Measurements from ENCODE around the gene TCF7L2.
"Not testable (repeated sequence)": the region's sequence is repeated elsewhere in the genome, so short reads cannot be mapped to it uniquely, and the experiment has no call there.

The TCF7L2 gene

DNA sequence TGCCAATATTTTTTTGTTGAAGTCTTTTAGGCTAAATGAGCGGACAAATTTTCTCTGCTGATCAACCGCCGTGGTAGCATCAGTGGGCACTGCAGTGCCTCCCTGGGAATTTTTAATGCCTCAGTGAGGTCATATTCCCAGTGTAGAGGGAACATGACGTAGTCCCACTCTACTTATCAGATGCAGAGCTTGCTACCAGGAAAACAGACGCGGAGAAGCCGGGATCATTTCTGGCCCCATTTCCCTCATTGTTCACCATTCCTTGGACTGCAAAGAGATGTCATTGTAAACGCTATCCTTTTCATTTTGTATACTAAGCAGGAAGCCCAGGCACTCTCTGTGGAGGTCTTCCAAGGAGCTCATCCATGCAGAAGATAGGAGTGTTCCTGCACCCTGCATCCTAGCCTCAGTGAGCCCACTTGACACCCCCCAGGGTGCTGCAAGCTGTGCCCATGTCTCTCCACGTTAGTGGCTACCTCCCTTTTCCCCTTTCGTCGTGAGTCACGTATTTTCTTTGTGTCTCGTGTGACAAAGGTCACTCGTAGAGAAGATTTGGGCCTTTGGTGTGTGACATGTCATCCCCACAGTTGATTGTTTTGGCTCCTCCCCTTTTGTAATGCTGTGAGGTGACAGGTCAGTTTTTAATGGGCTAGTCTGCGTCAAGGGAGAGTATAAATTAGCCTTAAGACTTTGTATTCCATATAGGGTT lies 145.5 kb downstream of the TCF7L2 start:
- Histone ChIP-seq H3K4me1 (ENCODE audit: control insufficient read depth, insufficient read depth, low read length, poor library complexity, severe bottlenecking) (peaks cover 12% of the 10 kb centered on the region), H3K4me3 (ENCODE audit: extremely low read depth, insufficient read depth, low read length, poor library complexity, severe bottlenecking) (no peak overlapping the region), H3K36me3 (ENCODE audit: control insufficient read depth, insufficient read depth, low read length) (peaks cover 57% of the 10 kb centered on the region), H3K27ac (ENCODE audit: low read depth, low read length, severe bottlenecking) (no peak overlapping the region), H3K9me3 (ENCODE audit: control insufficient read depth, low read length) (no peaks in the 10 kb centered on the region)
- WGBS, 2 experiments (ENCODE audit: insufficient coverage in 2 of 2) = 88 to 95% methylated on average over 9 to 14 of the region's 15 CpGs

DNA sequence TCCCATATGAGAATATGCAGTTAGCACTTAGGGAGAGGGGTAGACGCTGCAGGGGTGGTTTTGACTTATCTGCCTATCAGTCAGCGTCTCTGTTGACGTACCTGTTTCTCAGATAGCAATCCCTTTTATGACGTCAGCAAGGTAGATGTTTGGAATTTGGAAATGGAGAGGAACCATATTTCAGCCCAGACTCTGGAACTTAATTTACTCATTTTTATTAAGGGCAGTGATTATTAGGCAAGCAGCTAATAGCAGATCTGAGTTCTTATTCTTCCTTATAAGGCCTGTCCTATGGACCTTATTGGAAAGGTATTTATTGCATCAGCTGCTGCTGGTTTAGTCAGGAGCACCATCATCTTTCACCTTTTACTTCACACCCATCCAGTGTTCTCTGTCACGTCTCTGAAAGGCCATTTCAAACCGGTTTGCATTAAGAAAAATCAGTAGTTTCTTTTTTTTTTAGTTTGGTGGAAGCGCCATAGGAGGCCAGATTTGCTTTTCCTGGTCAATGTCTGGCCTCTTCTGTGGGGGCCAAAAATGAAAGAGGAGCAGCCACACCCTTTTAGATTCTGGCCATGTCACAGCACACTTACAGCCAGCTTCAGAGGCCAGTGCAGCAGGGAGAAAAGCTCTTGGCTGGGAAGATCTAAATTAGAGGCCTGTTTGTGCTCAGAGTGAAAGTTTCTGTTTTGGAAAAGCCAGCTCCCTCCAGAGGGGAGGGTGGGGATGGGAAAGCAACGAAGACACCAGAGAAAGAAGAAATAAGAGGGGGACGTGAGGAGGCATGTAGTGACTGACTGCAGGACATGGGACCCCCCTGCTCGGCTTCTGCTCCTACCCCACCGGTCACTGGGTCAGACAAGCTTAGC lies 146.3 kb downstream of the TCF7L2 start:
- H3K4me1 ChIP-seq (ENCODE audit: control insufficient read depth, insufficient read depth, low read length, poor library complexity, severe bottlenecking) = peaks cover 12% of the 10 kb centered on the region
- peaks cover 59% of the 10 kb centered on the region for H3K36me3 ChIP-seq (ENCODE audit: control insufficient read depth, insufficient read depth, low read length)
- no peak overlapping the region for H3K27ac ChIP-seq (ENCODE audit: low read depth, low read length, severe bottlenecking)
- no peaks in the 10 kb centered on the region for H3K9me3 ChIP-seq (ENCODE audit: control insufficient read depth, low read length)
- WGBS, 2 experiments (ENCODE audit: insufficient coverage in 2 of 2) = 85 to 93% methylated on average over 4 to 7 of the region's 11 CpGs
- H3K4me3 ChIP-seq (ENCODE audit: extremely low read depth, insufficient read depth, low read length, poor library complexity, severe bottlenecking) = no peak overlapping the region

- H3K9me3 ChIP-seq (ENCODE audit: control insufficient read depth, low read length) = no peaks in the 10 kb centered on the region
- peaks cover 12% of the 10 kb centered on the region for H3K4me1 ChIP-seq (ENCODE audit: control insufficient read depth, insufficient read depth, low read length, poor library complexity, severe bottlenecking)
- WGBS, 2 experiments (ENCODE audit: insufficient coverage in 2 of 2) = 83 to 86% methylated on average over 1 to 5 of the region's 6 CpGs
- H3K4me3 ChIP-seq (ENCODE audit: extremely low read depth, insufficient read depth, low read length, poor library complexity, severe bottlenecking) = no peak overlapping the region
- peaks cover 52% of the 10 kb centered on the region for H3K36me3 ChIP-seq (ENCODE audit: control insufficient read depth, insufficient read depth, low read length)
- no peak overlapping the region for H3K27ac ChIP-seq (ENCODE audit: low read depth, low read length, severe bottlenecking)
These were observed 147.0 kb downstream of the TCF7L2 start for GRCh38 chr10:113097036-113097435.

GRCh38 chr10:113099431-113100183 lies 149.6 kb downstream of the TCF7L2 start:
- WGBS, 2 experiments (ENCODE audit: insufficient coverage in 2 of 2) = 77 to 80% methylated on average over 9 to 10 of the region's 13 CpGs
- H3K4me3 ChIP-seq (ENCODE audit: extremely low read depth, insufficient read depth, low read length, poor library complexity, severe bottlenecking) = no peak overlapping the region
- no peak overlapping the region for H3K27ac ChIP-seq (ENCODE audit: low read depth, low read length, severe bottlenecking)
- H3K9me3 ChIP-seq (ENCODE audit: control insufficient read depth, low read length) = no peaks in the 10 kb centered on the region
- peaks cover 3% of the 10 kb centered on the region for H3K4me1 ChIP-seq (ENCODE audit: control insufficient read depth, insufficient read depth, low read length, poor library complexity, severe bottlenecking)
- peaks cover 49% of the 10 kb centered on the region for H3K36me3 ChIP-seq (ENCODE audit: control insufficient read depth, insufficient read depth, low read length)

- Histone ChIP-seq H3K9me3 (ENCODE audit: control insufficient read depth, low read length) (no peaks in the 10 kb centered on the region), H3K27ac (ENCODE audit: low read depth, low read length, severe bottlenecking) (no peak overlapping the region), H3K4me1 (ENCODE audit: control insufficient read depth, insufficient read depth, low read length, poor library complexity, severe bottlenecking) (peaks cover 3% of the 10 kb centered on the region), H3K36me3 (ENCODE audit: control insufficient read depth, insufficient read depth, low read length) (peaks cover 50% of the 10 kb centered on the region), H3K4me3 (ENCODE audit: extremely low read depth, insufficient read depth, low read length, poor library complexity, severe bottlenecking) (no peak overlapping the region)
- 96 to 97% methylated on average over 4 to 6 of the region's 7 CpGs for WGBS, 2 experiments (ENCODE audit: insufficient coverage in 2 of 2)
These were observed 150.2 kb downstream of the TCF7L2 start for GRCh38 chr10:113100281-113100680.

DNA sequence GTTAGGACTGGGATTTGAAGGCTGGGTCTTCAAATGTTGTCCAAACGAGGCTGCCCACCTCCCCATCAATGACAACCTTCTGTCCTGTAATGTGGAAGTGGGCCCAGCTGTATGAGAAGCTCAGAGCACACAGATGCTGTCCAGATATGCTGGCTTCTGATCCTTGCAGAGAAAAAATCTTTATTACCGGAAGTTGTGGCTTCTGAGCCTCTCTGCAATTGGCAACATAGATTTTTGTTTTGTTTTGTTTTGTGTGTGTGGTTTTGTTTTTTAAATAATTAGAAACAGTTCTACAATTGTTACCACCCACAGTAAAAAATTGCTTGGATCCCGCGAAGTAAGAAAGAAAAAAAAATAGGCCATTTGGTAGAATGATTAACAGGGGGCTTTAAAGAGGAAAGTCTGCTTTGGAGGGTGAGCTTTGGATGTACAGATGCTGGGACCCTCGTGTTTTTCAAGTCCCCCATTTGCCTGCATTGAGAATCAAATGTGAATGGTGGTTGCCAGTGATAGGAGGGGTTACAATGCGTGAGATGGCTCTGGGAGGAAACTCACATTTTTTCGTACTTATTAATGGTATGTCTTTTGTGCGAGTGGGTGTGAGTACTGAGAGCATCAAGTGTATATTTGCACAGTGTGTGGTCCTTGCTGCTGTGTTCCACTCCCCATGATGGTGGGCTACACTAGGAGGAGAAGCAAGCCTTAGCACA lies 153.2 kb downstream of the TCF7L2 start:
- Histone ChIP-seq H3K36me3 (ENCODE audit: control insufficient read depth, insufficient read depth, low read length) (peaks cover 44% of the 10 kb centered on the region), H3K4me1 (ENCODE audit: control insufficient read depth, insufficient read depth, low read length, poor library complexity, severe bottlenecking) (no peaks in the 10 kb centered on the region), H3K27ac (ENCODE audit: low read depth, low read length, severe bottlenecking) (no peak overlapping the region), H3K4me3 (ENCODE audit: extremely low read depth, insufficient read depth, low read length, poor library complexity, severe bottlenecking) (no peak overlapping the region), H3K9me3 (ENCODE audit: control insufficient read depth, low read length) (no peaks in the 10 kb centered on the region)
- 86 to 93% methylated on average over 4 to 7 of the region's 8 CpGs for WGBS, 2 experiments (ENCODE audit: insufficient coverage in 2 of 2)

DNA sequence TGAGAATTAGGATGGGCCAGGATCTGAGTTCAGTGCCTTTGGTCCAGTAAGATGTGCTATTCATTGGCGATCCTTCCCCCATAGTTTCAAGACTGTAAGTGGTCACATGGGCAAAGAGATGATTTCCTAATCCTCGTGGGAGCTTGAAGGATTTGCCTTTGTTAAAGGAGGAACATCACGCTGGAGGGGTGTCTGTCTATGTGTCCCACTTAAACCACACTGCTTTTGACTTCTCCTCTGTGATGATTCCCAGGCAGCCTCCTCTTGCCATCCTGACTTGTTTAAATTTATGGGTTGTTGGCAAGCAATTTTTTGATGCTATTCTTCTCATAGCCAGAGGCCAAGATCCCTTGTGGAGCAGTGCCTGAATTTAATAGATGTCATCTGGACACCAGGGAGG lies 154.0 kb downstream of the TCF7L2 start:
- 83 to 100% methylated on average over 2 of the region's 3 CpGs for WGBS, 2 experiments (ENCODE audit: insufficient coverage in 2 of 2)

GRCh38 chr10:113108194-113108835 lies 158.3 kb downstream of the TCF7L2 start:
- WGBS, 2 experiments (ENCODE audit: insufficient coverage in 2 of 2) = 55 to 62% methylated on average over 13 of the region's 15 CpGs
- no peaks in the 10 kb centered on the region for H3K9me3 ChIP-seq (ENCODE audit: control insufficient read depth, low read length)
- H3K27ac ChIP-seq (ENCODE audit: low read depth, low read length, severe bottlenecking) = no peak overlapping the region
- H3K4me1 ChIP-seq (ENCODE audit: control insufficient read depth, insufficient read depth, low read length, poor library complexity, severe bottlenecking) = no peaks in the 10 kb centered on the region
- H3K4me3 ChIP-seq (ENCODE audit: extremely low read depth, insufficient read depth, low read length, poor library complexity, severe bottlenecking) = no peak overlapping the region
- H3K36me3 ChIP-seq (ENCODE audit: control insufficient read depth, insufficient read depth, low read length) = peaks cover 30% of the 10 kb centered on the region

More for the DNA sequence above, 154.0 kb downstream of the TCF7L2 start:
- Histone ChIP-seq H3K27ac (ENCODE audit: low read depth, low read length, severe bottlenecking) (no peak overlapping the region), H3K4me3 (ENCODE audit: extremely low read depth, insufficient read depth, low read length, poor library complexity, severe bottlenecking) (no peak overlapping the region), H3K9me3 (ENCODE audit: control insufficient read depth, low read length) (no peaks in the 10 kb centered on the region), H3K4me1 (ENCODE audit: control insufficient read depth, insufficient read depth, low read length, poor library complexity, severe bottlenecking) (no peaks in the 10 kb centered on the region), H3K36me3 (ENCODE audit: control insufficient read depth, insufficient read depth, low read length) (peaks cover 42% of the 10 kb centered on the region)

- 87 to 99% methylated on average over 6 to 7 of the region's 8 CpGs for WGBS, 2 experiments (ENCODE audit: insufficient coverage in 2 of 2)
- Histone ChIP-seq H3K4me1 (ENCODE audit: control insufficient read depth, insufficient read depth, low read length, poor library complexity, severe bottlenecking) (no peaks in the 10 kb centered on the region), H3K9me3 (ENCODE audit: control insufficient read depth, low read length) (no peaks in the 10 kb centered on the region), H3K27ac (ENCODE audit: low read depth, low read length, severe bottlenecking) (no peak overlapping the region), H3K36me3 (ENCODE audit: control insufficient read depth, insufficient read depth, low read length) (peaks cover 24% of the 10 kb centered on the region), H3K4me3 (ENCODE audit: extremely low read depth, insufficient read depth, low read length, poor library complexity, severe bottlenecking) (no peak overlapping the region)
These were observed 158.9 kb downstream of the TCF7L2 start for GRCh38 chr10:113108948-113109347.

DNA sequence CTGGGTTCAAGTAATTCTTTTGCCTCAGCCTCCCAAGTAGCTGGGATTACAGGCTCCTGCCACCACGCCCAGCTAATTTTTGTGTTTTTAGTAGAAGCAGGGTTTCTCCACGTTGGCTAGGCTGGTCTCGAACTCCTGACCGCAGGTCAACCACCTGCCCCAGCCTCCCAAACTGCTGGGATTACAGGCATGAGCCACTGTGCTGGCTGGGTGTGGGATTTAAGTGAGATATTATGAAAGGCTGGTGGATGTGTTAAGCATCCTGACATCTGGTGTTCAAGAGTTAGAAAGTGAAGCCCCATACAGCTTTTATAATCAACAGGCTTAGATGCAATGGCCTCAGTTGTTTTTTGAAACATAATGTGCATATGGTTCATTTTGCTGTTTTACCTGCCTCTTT lies 159.4 kb downstream of the TCF7L2 start:
- H3K4me1 ChIP-seq (ENCODE audit: control insufficient read depth, insufficient read depth, low read length, poor library complexity, severe bottlenecking); H3K9me3 ChIP-seq (ENCODE audit: control insufficient read depth, low read length); H3K4me3 ChIP-seq (ENCODE audit: extremely low read depth, insufficient read depth, low read length, poor library complexity, severe bottlenecking); H3K27ac ChIP-seq (ENCODE audit: low read depth, low read length, severe bottlenecking): not testable (repeated sequence)
- peaks cover 19% of the 10 kb centered on the region for H3K36me3 ChIP-seq (ENCODE audit: control insufficient read depth, insufficient read depth, low read length)
- 92 to 94% methylated on average over 2 to 3 of the region's 4 CpGs for WGBS, 2 experiments (ENCODE audit: insufficient coverage in 2 of 2)

Data from mesodermal cell (in vitro differentiated cells).